Spleen (tissue), 7 donors: ENCODE data around the gene TEX2.

Experiments
- CTCF ChIP-seq, 11 experiments: fragments of 200-600 bp in 7 of 11; fragments of 450-650 bp in 4 of 11; sonication (generic) in 4 of 11; IDR thresholded peaks in 8 of 11; conservative IDR thresholded peaks in 3 of 11; 1 replicate in 7 of 11; 2 replicates in 4 of 11; pipeline versions ENCODE4 v1.4.0 to v1.8.0; 2016 to 2021; ENCODE audit warnings: antibody characterized with exemption in 11 of 11, inconsistent platforms in 4 of 11, mild to moderate bottlenecking in 1 of 11
- POLR2AphosphoS5 ChIP-seq, 3 donors: sonication (generic); formaldehyde crosslinking; IDR thresholded peaks; one replicate each; pipeline ENCODE4 v1.5.1; 2017; ENCODE audit warnings: antibody characterized with exemption in 3 of 3
- donor health status: DM: no; HTN: no; CAD: no; lungs with moderate emphysema.
- donor health status: DM: no; HTN: no; CAD: no.
- donor health status: DM: no; HTN: no; CAD: no.

GRCh38 chr17:64300699-64300965 lies 37.6 kb upstream of the TEX2 start:
- TF ChIP-seq CTCF (IDR thresholded peaks at IDR 0.05 in 8 of 11, conservative IDR thresholded peaks at IDR 0.05 in 3 of 11) (no peak), POLR2AphosphoS5 (IDR thresholded peaks at IDR 0.05) (no peak)
